ENCODE data around the gene NOP9. TPM values are rescaled to one million over a fixed set of nuclear protein-coding genes. Genes with fewer than 3 reads are reported as not detected.

Gene NOP9
- total RNA-seq, 1 experiment from 2014 or later = 29.8 TPM

GRCh38 chr14:24311837-24312615 lies 12.4 kb downstream of the NOP9 start:
- Mint-ChIP-seq H3K4me3 (ENCODE audit: unreplicated experiment) (peak overlapping the region; percentile 69), H3K27me3 (ENCODE audit: insufficient read depth, unreplicated experiment) (no peaks in the 10 kb centered on the region), H3K4me1 (ENCODE audit: insufficient read depth, unreplicated experiment) (peaks cover 37% of the 10 kb centered on the region), H3K27ac (ENCODE audit: low read depth, unreplicated experiment) (no peak overlapping the region), H3K36me3 (ENCODE audit: insufficient read depth, unreplicated experiment) (peaks cover 19% of the 10 kb centered on the region), H3K9me3 (ENCODE audit: unreplicated experiment) (no peaks in the 10 kb centered on the region)
- intact Hi-C loops (cut with micrococcal nuclease) = no loop called here
- CTCF ChIA-PET = interaction anchor here (0.6 to 10.0 kb wide), 9 partner anchors 11 to 122 kb away, joined by 3 to 145 read pairs (median 12); partner anchors contain the start of genes CBLN3, DHRS1, KHNYN and NOP9
- peak; percentile 78 for DNase-seq (ENCODE audit: unreplicated experiment)
- no TSS peak for BruUV-seq (replicated peaks)
- no peak for TF ChIP-seq CTCF (IDR thresholded peaks at IDR 0.05; ENCODE audit: unreplicated experiment)
- POLR2A ChIA-PET = interaction anchor here (0.6 to 7.2 kb wide), 9 partner anchors 12 to 125 kb away, joined by 3 to 101 read pairs (median 3); partner anchors contain the start of genes CBLN3, DHRS1, KHNYN and NOP9

GRCh38 chr14:24312736-24313507 lies 13.3 kb downstream of the NOP9 start:
- ChIA-PET CTCF (interaction anchor here (0.9 to 10.0 kb wide), 5 partner anchors 15 to 121 kb away, joined by 4 to 145 read pairs (median 92); partner anchors contain the start of genes CBLN3, DHRS1, KHNYN and NOP9), POLR2A (interaction anchor here (0.5 to 7.2 kb wide), 10 partner anchors 12 to 202 kb away, joined by 3 to 101 read pairs (median 3); partner anchors contain the start of genes CBLN3, DHRS1, KHNYN and NOP9)
- Mint-ChIP-seq H3K4me1 (ENCODE audit: insufficient read depth, unreplicated experiment) (peaks cover 43% of the 10 kb centered on the region), H3K27me3 (ENCODE audit: insufficient read depth, unreplicated experiment) (no peaks in the 10 kb centered on the region), H3K4me3 (ENCODE audit: unreplicated experiment) (no peak overlapping the region), H3K36me3 (ENCODE audit: insufficient read depth, unreplicated experiment) (peaks cover 19% of the 10 kb centered on the region), H3K27ac (ENCODE audit: low read depth, unreplicated experiment) (no peak overlapping the region), H3K9me3 (ENCODE audit: unreplicated experiment) (no peaks in the 10 kb centered on the region)
- intact Hi-C loops (cut with micrococcal nuclease) = no loop called here
- TF ChIP-seq CTCF (IDR thresholded peaks at IDR 0.05; ENCODE audit: unreplicated experiment) = no peak
- BruUV-seq (replicated peaks) = no TSS peak
- DNase-seq (ENCODE audit: unreplicated experiment) = no peak

- BruUV-seq (replicated peaks) = no TSS peak
- CTCF ChIA-PET = interaction anchor here (0.6 to 10.0 kb wide), 8 partner anchors 9 to 1703 kb away, joined by 3 to 145 read pairs (median 4); partner anchors contain the start of genes CBLN3, DHRS1, KHNYN and NOP9
Observed at GRCh38 chr14:24313913-24314312, 14.3 kb downstream of the NOP9 start.

More at GRCh38 chr14:24313913-24314312, 14.3 kb downstream of the NOP9 start:
- H3K36me3 Mint-ChIP-seq (ENCODE audit: insufficient read depth, unreplicated experiment) = peaks cover 18% of the 10 kb centered on the region
- DNase-seq (ENCODE audit: unreplicated experiment) = no peak
- POLR2A ChIA-PET = interaction anchor here (0.6 to 1.4 kb wide), 2 partner anchors 15 to 100 kb away, joined by 3 read pairs; no protein-coding TSS in a partner anchor
- TF ChIP-seq CTCF (IDR thresholded peaks at IDR 0.05; ENCODE audit: unreplicated experiment) = no peak
- H3K4me1 Mint-ChIP-seq (ENCODE audit: insufficient read depth, unreplicated experiment) = peaks cover 36% of the 10 kb centered on the region
- H3K4me3 Mint-ChIP-seq (ENCODE audit: unreplicated experiment) = no peak overlapping the region
- H3K9me3 Mint-ChIP-seq (ENCODE audit: unreplicated experiment) = no peaks in the 10 kb centered on the region
- peaks cover 5% of the 10 kb centered on the region for H3K27me3 Mint-ChIP-seq (ENCODE audit: insufficient read depth, unreplicated experiment)
- intact Hi-C loops (cut with micrococcal nuclease) = no loop called here
- no peak overlapping the region for H3K27ac Mint-ChIP-seq (ENCODE audit: low read depth, unreplicated experiment)
